Spleen (tissue), 11 donors: ENCODE results near the gene MAL. TPM values are rescaled to one million over a fixed set of nuclear protein-coding genes. Genes with fewer than 3 reads are reported as not detected.

Experiments
- DNase-seq: peaks from one replicate; pipeline ENCODE4 v3.0.0-alpha.2; 2020
- H3K27ac ChIP-seq, 8 donors: fragments of 200-600 bp; sonication (generic) in 7 of 8; 1 replicate in 4 of 8; 2 replicates in 4 of 8; pipeline versions ENCODE4 v1.5.0 to v1.8.0; 2016 to 2021; ENCODE audit warnings: inconsistent platforms in 4 of 8, mild to moderate bottlenecking in 4 of 8, moderate library complexity in 1 of 8
- H3K27me3 ChIP-seq, 7 donors: fragments of 200-600 bp; sonication (generic) in 6 of 7; replicated peaks in 1 of 7; 1 replicate in 4 of 7; 2 replicates in 3 of 7; pipeline versions ENCODE4 v1.5.0 to v1.8.0; 2016 to 2021; ENCODE audit warnings: inconsistent platforms in 3 of 7, mild to moderate bottlenecking in 1 of 7
- H3K36me3 ChIP-seq, 6 donors: fragments of 200-600 bp; sonication (generic) in 5 of 6; 1 replicate in 4 of 6; 2 replicates in 2 of 6; pipeline versions ENCODE4 v1.5.0 to v1.8.0; 2016 to 2021; ENCODE audit warnings: inconsistent platforms in 2 of 6
- H3K4me1 ChIP-seq, 6 donors: fragments of 200-600 bp; sonication (generic) in 5 of 6; 1 replicate in 3 of 6; 2 replicates in 3 of 6; pipeline versions ENCODE4 v1.5.0 to v1.8.0; 2016 to 2021; ENCODE audit warnings: inconsistent platforms in 3 of 6
- H3K4me3 ChIP-seq, 8 donors: fragments of 200-600 bp; sonication (generic) in 7 of 8; 1 replicate in 4 of 8; 2 replicates in 4 of 8; pipeline versions ENCODE4 v1.5.0 to v1.8.0; 2016 to 2021; ENCODE audit warnings: inconsistent platforms in 4 of 8, mild to moderate bottlenecking in 4 of 8, moderate library complexity in 2 of 8
- H3K9me3 ChIP-seq, 8 donors: fragments of 200-600 bp; sonication (generic) in 7 of 8; 1 replicate in 4 of 8; 2 replicates in 4 of 8; pipeline versions ENCODE4 v1.5.0 to v1.8.0; 2016 to 2021; ENCODE audit warnings: inconsistent platforms in 4 of 8
- CTCF ChIP-seq, 11 experiments: fragments of 200-600 bp in 7 of 11; fragments of 450-650 bp in 4 of 11; sonication (generic) in 4 of 11; IDR thresholded peaks in 8 of 11; conservative IDR thresholded peaks in 3 of 11; 1 replicate in 7 of 11; 2 replicates in 4 of 11; pipeline versions ENCODE4 v1.4.0 to v1.8.0; 2016 to 2021; ENCODE audit warnings: antibody characterized with exemption in 11 of 11, inconsistent platforms in 4 of 11, mild to moderate bottlenecking in 1 of 11
- POLR2A ChIP-seq, 3 donors: fragments of 450-650 bp; IDR thresholded peaks; one replicate each; pipeline ENCODE4 v1.5.1; 2017; ENCODE audit warnings: antibody characterized with exemption in 3 of 3, mild to moderate bottlenecking in 1 of 3
- POLR2AphosphoS5 ChIP-seq, 3 donors: sonication (generic); formaldehyde crosslinking; IDR thresholded peaks; one replicate each; pipeline ENCODE4 v1.5.1; 2017; ENCODE audit warnings: antibody characterized with exemption in 3 of 3
- WGBS, 5 donors: extraction: QIAGEN DNeasy Blood & Tissue Kit in 3 of 5; methylation state at CpG; one replicate each; pipeline versions ENCODE4 v1.1.5 to v1.1.7; 2013 to 2018; 5-methylcytosine and 5-hydroxymethylcytosine counted together
- intact Hi-C: fragments of 100-400 bp; cut with DNase I; formaldehyde crosslinking; loops from one replicate; pipeline ENCODE4 v1.15.0; 2023; ENCODE audit warnings: low total_unique reads
- polyA plus RNA-seq, 3 donors: library from polyadenylated mRNA; stranded (reverse); fragments of 200-250 nt; gene quantifications; one replicate each; pipeline ENCODE4 v1.2.1, GENCODE V29; 2013
- total RNA-seq, 7 donors: library from RNA; depleted of rRNA in 3 of 7; stranded (reverse); fragments of >200 nt in 3 of 7; fragmentation: NEBNext Ultra II Directional in 4 of 7; extraction: Animal tissue kit (Norgen Biotek cat#: 25700) in 4 of 7; gene quantifications; one replicate each; pipeline versions ENCODE4 v1.1.0 to v1.2.1, GENCODE V29; 2016 to 2021
- donor health status: healthy with polysubstance abuse.
- donor health status: DM: no; HTN: no; CAD: no; lungs with moderate emphysema.
- donor health status: DM: no; HTN: no; CAD: no.
- donor health status: Bipolar disorder and iron deficiency.
- donor health status: healthy.
- donor health status: DM: no; HTN: no; CAD: no.
- donor health status: DM: yes; HTN: yes; CAD: no.

Gene MAL
- total and polyA plus RNA-seq, 10 donors: 4.7 to 18.8 (median 8.7) TPM

DNA sequence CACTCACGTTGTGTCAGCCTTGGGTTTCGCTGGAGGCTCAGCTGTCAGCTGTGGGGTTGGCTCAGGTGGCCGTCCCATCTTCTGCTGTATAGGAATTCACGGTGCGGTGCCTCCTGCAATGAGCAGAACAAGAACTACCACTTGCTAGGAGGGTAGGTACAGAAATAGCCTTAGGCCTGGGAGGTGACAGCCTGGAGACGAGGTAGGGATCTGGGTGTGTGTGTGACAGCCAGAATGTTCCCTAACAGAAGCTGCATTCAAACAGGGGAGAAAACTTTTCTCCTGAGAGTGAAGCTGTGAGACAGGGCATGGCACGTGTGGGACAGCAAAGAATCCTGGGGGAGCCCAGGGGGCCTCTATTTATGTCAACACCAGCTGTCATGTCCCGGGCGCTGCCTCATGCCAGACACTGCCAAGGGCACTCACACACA is 8.4 kb upstream of the MAL start:
- Histone ChIP-seq H3K4me3 (no peak overlapping the region), H3K27me3 (peaks cover 0 to 8% (median 0%) of the 10 kb centered on the region in 7 donors), H3K9me3 (no peaks in the 10 kb centered on the region), H3K4me1 (peaks cover 0 to 2% (median 0%) of the 10 kb centered on the region in 6 donors), H3K36me3 (no peaks in the 10 kb centered on the region), H3K27ac (no peak overlapping the region)
- DNase-seq: no peak
- 75 to 91% (median 82%) methylated on average over 9 of the region's 9 CpGs for WGBS, 5 donors
- intact Hi-C loops: no loop called here
- TF ChIP-seq POLR2AphosphoS5 (IDR thresholded peaks at IDR 0.05) (no peak), POLR2A (IDR thresholded peaks at IDR 0.05) (no peak), CTCF (IDR thresholded peaks at IDR 0.05 in 8 of 11, conservative IDR thresholded peaks at IDR 0.05 in 3 of 11) (no peak)

DNA sequence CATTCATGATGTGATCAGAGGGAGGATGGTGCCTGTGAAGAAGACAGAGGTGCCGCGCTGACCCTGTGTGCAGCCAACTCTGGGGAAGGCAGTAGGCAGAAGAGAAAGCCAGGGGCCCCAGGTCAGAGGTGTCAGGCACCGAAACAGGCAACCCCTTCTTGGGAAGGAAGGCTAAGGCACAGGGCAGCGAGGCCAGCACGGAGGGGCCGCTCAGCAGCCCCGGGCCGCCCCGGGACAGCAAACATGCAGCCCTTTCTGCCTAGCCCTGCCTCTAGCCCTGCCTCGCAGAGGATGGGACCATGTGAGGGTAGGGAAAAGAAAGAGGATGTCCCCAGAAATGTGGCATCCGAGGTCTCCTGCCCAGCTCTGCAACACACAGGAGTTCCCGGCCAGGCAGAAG is 7.7 kb upstream of the MAL start:
- H3K27ac ChIP-seq: no peak overlapping the region
- 85 to 91% (median 88%) methylated on average over 12 of the region's 12 CpGs for WGBS, 5 donors
- H3K4me1 ChIP-seq: peaks cover 0 to 9% (median 2%) of the 10 kb centered on the region in 6 donors
- no peak for DNase-seq
- no peaks in the 10 kb centered on the region for H3K36me3 ChIP-seq
- TF ChIP-seq CTCF (IDR thresholded peaks at IDR 0.05 in 8 of 11, conservative IDR thresholded peaks at IDR 0.05 in 3 of 11) (no peak), POLR2A (IDR thresholded peaks at IDR 0.05) (no peak), POLR2AphosphoS5 (IDR thresholded peaks at IDR 0.05) (no peak)
- peaks cover 0 to 15% (median 0%) of the 10 kb centered on the region in 7 donors for H3K27me3 ChIP-seq
- H3K9me3 ChIP-seq: no peaks in the 10 kb centered on the region
- no peak overlapping the region for H3K4me3 ChIP-seq
- intact Hi-C loops: no loop called here

DNA sequence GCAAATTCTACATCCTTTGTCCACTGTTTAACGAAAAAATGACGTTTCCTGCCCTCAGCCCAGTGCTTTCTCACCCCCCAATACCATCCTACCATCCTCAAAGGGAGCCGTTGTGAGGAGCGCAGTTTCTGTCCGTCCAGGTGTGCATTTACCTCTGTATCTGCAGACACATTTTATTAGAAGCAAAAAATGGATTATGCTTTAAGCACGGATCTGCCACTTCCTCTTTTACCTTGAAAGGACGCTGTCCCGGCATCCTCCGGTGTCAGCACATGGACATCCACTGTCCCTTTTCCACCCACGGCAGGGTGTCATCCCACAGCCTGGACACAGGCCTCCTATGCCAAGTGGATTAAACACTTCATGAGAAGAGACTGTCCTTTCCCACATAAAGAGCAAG is 7.2 kb upstream of the MAL start:
- peaks cover 0 to 13% (median 3%) of the 10 kb centered on the region in 6 donors for H3K4me1 ChIP-seq
- 68 to 80% (median 74%) methylated on average over 10 of the region's 10 CpGs for WGBS, 5 donors
- intact Hi-C loops: no loop called here
- no peaks in the 10 kb centered on the region for H3K9me3 ChIP-seq
- TF ChIP-seq CTCF (IDR thresholded peaks at IDR 0.05 in 8 of 11, conservative IDR thresholded peaks at IDR 0.05 in 3 of 11) (no peak), POLR2A (IDR thresholded peaks at IDR 0.05) (no peak), POLR2AphosphoS5 (IDR thresholded peaks at IDR 0.05) (no peak)
- H3K4me3 ChIP-seq: no peak overlapping the region
- H3K27ac ChIP-seq: no peak overlapping the region
- no peaks in the 10 kb centered on the region for H3K36me3 ChIP-seq
- DNase-seq: no peak
- peaks cover 0 to 20% (median 0%) of the 10 kb centered on the region in 7 donors for H3K27me3 ChIP-seq

GRCh38 chr2:95018861-95019550 is 6.5 kb upstream of the MAL start:
- no peak overlapping the region for H3K27ac ChIP-seq
- intact Hi-C loops: no loop called here
- H3K4me1 ChIP-seq: peaks cover 0 to 18% (median 5%) of the 10 kb centered on the region in 6 donors
- no peak overlapping the region for H3K4me3 ChIP-seq
- H3K36me3 ChIP-seq: no peaks in the 10 kb centered on the region
- no peak for DNase-seq
- TF ChIP-seq POLR2AphosphoS5 (IDR thresholded peaks at IDR 0.05): no peak
- TF ChIP-seq POLR2A (IDR thresholded peaks at IDR 0.05): no peak
- no peak for TF ChIP-seq CTCF (IDR thresholded peaks at IDR 0.05 in 8 of 11, conservative IDR thresholded peaks at IDR 0.05 in 3 of 11)
- H3K9me3 ChIP-seq: no peaks in the 10 kb centered on the region
- 63 to 77% (median 75%) methylated on average over 10 to 12 of the region's 12 CpGs for WGBS, 5 donors
- peaks cover 0 to 27% (median 6%) of the 10 kb centered on the region in 7 donors for H3K27me3 ChIP-seq
